Mucosa of descending colon (tissue), 3 donors: ENCODE data around the gene OR9G4. TPM values are rescaled to one million over a fixed set of nuclear protein-coding genes. Genes with fewer than 3 reads are reported as not detected.

Experiments
- ATAC-seq: fragments of 200-7000 bp; cut with Tn5 transposase; one replicate; pipeline ENCODE4 v1.9.1; 2020; ENCODE audit warnings: mild to moderate bottlenecking, moderate library complexity
- DNase-seq, 3 donors: peaks; one replicate each; pipeline ENCODE4 v3.0.0-alpha.2; 2020
- H3K36me3 ChIP-seq: fragments of 200-600 bp; one replicate; pipeline ENCODE4 v1.8.0; 2021; ENCODE audit warnings: low read depth, mild to moderate bottlenecking
- H3K4me1 ChIP-seq: fragments of 200-600 bp; one replicate; pipeline ENCODE4 v1.8.0; 2021; ENCODE audit warnings: low read depth, mild to moderate bottlenecking
- H3K4me3 ChIP-seq: fragments of 200-600 bp; one replicate; pipeline ENCODE4 v1.8.0; 2021; ENCODE audit warnings: mild to moderate bottlenecking
- H3K9me3 ChIP-seq: fragments of 200-600 bp; one replicate; pipeline ENCODE4 v1.8.0; 2021; ENCODE audit warnings: mild to moderate bottlenecking
- intact Hi-C, 2 donors: fragments of 100-400 bp; cut with DNase I in 1 of 2; cut with micrococcal nuclease in 1 of 2; formaldehyde crosslinking; loops; one replicate each; pipeline versions ENCODE4 v1.11.0 to v1.11.1; 2022; cut with DNase I, micrococcal nuclease
- long read RNA-seq, 2 donors: library from polyadenylated mRNA; unstranded; transcript quantifications; one replicate each; pipeline ENCODE4 v2.0.0, GENCODE V29; 2019 to 2021
- total RNA-seq, 3 donors: library from RNA; stranded (reverse); fragmentation: NEBNext Ultra II Directional in 2 of 3; extraction: Animal tissue kit (Norgen Biotek cat#: 25700) in 2 of 3; gene quantifications; one replicate each; pipeline versions ENCODE4 v1.2.1 to v1.2.4, GENCODE V29; 2021 to 2023
- TF ChIP-seq, protein P1 (sequence below): fragments of 200-600 bp; IDR thresholded peaks from one replicate; pipeline ENCODE4 v1.8.0; 2022; ENCODE audit warnings: antibody characterized with exemption, mild to moderate bottlenecking
- donor health status: DM: no; HTN: no; CAD: no; lungs with moderate emphysema.
- donor health status: DM: no; HTN: no; CAD: no.
- donor health status: DM: no; HTN: yes; CAD: no.

The OR9G4 gene
- total RNA-seq, result not detected
- long read RNA-seq, donor 1, result 0 reads
- long read RNA-seq, donor 2, result 0 reads

DNA sequence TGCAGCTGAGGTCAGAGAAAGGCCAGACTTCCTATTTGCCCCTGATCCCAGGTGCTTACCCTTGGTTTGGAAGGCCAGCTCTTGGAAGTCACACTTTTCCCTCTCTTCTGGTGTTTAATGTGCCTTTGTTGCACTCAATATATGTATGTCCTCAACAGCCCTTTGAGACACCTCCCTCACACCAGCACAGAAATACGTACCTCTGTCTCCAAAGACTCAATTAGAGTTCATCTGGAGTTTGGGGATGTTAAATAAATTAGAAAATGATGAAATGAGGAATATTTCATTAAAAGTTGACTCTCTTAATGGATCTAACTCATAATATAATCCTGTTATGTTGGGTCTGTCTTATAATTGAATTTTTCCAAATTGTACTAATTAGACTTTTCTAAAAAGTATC is at the start of gene OR9G4:
OR9G4 (minus strand) TSS at position 101 of the 400 bp plus-strand sequence. CDS start 4,931 bp downstream, outside the sequence.
- intact Hi-C loops, result no loop called here

DNA sequence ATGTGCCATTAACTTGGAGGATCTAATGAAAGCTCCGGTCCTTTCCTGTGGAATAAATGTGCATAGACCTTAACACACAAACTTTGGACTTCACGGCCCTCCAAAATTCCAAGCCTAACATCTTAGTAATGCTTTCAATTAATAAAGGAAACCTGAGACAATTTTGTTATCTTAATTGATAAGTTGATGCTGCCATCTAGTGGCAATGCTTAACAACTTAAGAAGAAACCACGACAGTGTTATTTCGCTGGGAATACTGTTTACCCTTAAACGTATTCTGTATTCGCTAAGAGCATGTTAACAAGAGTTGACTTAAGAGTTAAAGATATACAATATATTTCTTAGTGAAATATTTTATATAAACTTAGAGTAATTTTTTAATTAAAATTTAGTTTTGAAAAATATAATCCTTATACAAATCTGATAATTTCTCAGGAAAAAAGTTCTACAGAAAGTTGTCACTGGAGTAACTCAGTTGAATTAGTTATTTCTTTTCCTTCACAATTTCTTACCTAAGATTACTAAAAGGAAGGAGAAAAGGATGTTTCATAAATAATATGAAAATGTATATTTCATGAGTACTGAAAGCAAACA is 35.0 kb upstream of the OR9G4 start:
- ATAC-seq (peak; percentile 40), DNase-seq (peak in 1 of 3 donors; percentile 57)
- H3K36me3 ChIP-seq, result no peaks in the 10 kb centered on the region
- TF ChIP-seq, protein P1, sequence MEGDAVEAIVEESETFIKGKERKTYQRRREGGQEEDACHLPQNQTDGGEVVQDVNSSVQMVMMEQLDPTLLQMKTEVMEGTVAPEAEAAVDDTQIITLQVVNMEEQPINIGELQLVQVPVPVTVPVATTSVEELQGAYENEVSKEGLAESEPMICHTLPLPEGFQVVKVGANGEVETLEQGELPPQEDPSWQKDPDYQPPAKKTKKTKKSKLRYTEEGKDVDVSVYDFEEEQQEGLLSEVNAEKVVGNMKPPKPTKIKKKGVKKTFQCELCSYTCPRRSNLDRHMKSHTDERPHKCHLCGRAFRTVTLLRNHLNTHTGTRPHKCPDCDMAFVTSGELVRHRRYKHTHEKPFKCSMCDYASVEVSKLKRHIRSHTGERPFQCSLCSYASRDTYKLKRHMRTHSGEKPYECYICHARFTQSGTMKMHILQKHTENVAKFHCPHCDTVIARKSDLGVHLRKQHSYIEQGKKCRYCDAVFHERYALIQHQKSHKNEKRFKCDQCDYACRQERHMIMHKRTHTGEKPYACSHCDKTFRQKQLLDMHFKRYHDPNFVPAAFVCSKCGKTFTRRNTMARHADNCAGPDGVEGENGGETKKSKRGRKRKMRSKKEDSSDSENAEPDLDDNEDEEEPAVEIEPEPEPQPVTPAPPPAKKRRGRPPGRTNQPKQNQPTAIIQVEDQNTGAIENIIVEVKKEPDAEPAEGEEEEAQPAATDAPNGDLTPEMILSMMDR, result peak; percentile 16
- no peaks in the 10 kb centered on the region for H3K4me1 ChIP-seq
- H3K9me3 ChIP-seq, result no peaks in the 10 kb centered on the region
- no peak overlapping the region for H3K4me3 ChIP-seq
- intact Hi-C loops, result loop anchor here in 1 of 2 donors (10.0 kb wide), 1 partner anchor 159 kb away; no protein-coding TSS in a partner anchor

More for the DNA sequence above, at the start of gene OR9G4:
- H3K4me1 ChIP-seq, result no peaks in the 10 kb centered on the region
- no peak within 1 kb of the TSS for H3K4me3 ChIP-seq
- H3K36me3 ChIP-seq, result no peaks in the 10 kb centered on the region
- H3K9me3 ChIP-seq, result no peaks in the 10 kb centered on the region
- DNase-seq (no peak), ATAC-seq (no peak)
- TF ChIP-seq, protein P1, result no peak

DNA sequence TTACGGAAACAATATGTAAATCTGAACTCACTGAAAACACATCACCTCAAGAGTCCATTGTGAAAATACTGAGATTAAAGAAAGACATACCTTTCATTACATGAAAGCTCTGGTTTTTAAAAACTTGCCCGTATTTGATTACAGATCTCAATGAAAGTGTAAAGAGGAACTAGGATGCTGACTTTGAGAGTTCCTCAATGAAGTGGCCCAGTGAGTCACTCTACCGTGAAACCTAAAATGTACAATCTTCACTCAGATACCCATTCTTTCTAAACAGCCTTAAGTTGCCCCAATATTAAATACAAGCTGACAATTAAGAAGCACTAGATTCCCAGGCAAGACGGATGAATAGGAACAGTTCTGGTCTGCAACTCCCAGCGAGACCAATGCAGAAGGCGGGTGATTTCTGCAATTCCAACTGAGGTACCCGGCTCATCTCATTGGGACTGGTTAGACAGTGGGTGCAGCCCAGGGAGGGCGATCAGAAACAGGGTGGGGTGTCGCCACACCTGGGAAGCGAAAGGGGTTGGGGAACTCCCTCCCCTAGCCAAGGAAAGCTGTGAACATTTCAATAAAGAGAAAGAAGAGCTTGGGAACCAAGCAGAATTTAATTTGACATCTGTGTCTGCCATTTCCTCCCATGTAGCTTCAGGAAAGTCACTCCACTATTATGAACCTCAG is 33.8 kb upstream of the OR9G4 start:
- Histone ChIP-seq H3K4me1 (no peaks in the 10 kb centered on the region), H3K36me3 (no peaks in the 10 kb centered on the region), H3K9me3 (no peaks in the 10 kb centered on the region), H3K4me3 (no peak overlapping the region)
- intact Hi-C loops, result loop anchor here in 1 of 2 donors (10.0 kb wide), 1 partner anchor 158 kb away; no protein-coding TSS in a partner anchor
- ATAC-seq (no peak), DNase-seq (no peak)
- TF ChIP-seq, protein P1, result no peak

DNA sequence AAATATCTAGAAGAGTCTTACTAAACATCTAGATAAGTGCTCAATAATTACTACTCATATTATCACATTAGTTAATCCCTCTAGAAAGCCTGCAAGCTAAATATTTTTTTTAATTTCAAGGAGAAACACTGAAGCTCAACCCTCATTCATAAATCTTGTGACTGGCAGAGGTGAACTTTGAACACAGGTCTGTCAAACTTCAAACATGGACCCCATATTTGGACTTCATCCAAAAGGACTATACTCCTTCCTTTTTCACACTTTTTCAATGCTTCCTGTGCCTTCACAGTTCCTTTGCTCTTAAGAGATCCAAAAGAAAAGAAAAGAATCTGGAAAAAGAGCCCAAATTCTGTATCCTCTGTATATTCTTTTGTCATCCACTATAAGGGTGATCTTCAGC is 28.3 kb upstream of the OR9G4 start:
- DNase-seq, result no peak
- Histone ChIP-seq H3K4me1 (no peaks in the 10 kb centered on the region), H3K9me3 (no peaks in the 10 kb centered on the region), H3K4me3 (no peak overlapping the region), H3K36me3 (no peaks in the 10 kb centered on the region)
- intact Hi-C loops, result no loop called here
- no peak for ATAC-seq
- TF ChIP-seq, protein P1, result no peak

DNA sequence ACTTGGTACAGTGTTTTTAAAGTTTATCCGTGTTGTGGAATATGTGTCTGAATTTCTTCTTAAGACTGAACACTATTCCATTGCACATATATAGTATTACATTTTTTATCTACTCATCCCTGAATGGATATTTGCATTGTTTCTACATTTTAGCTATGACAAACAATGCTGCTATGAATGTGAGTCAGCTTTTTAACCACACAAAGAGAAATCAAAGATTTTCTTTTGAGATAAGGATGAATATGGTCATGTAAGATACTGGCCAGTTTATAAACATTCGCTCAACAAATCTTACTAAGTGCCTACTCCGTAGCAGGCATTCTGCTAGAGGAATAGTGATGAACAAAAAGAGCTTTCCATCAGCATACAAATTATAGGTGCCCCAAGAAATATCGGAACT is 16.5 kb upstream of the OR9G4 start:
- Histone ChIP-seq H3K36me3 (no peaks in the 10 kb centered on the region), H3K4me1 (no peaks in the 10 kb centered on the region), H3K9me3 (no peaks in the 10 kb centered on the region), H3K4me3 (no peak overlapping the region)
- no peak for DNase-seq
- TF ChIP-seq, protein P1, result no peak
- ATAC-seq, result no peak
- intact Hi-C loops, result no loop called here
